ENCODE results near the gene CDC27.

CDC27 gene

DNA sequence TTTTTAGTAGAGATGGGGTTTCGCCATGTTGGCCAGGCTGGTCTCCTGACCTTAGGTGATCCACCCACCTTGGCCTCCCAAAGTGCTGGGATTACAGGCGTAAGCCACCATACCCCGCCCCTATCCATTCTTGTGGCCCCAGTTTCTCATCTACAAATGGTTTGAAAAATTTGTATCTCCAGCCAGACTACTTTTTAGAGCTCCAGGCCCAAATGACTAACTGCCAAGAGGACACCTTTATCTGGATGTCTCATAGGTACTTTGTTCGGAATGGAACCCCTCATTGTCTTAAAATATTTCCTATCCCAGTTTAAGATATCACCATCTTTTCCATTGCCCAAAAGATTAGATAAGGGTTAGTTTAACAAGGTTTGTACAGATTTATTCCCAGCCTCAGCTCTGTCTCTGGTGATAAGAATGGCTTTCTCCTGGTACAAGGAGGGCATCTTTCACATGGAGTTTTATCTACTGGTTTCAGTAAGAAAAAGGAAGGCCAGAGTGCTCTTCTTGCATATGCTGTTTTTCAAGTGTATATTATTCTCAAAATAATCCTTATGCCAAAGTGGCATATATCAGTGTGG, 4.9 kb upstream of the CDC27 start:
- H3K27me3 ChIP-seq (ENCODE audit: insufficient read depth, low read length, poor library complexity, severe bottlenecking), result no peaks in the 10 kb centered on the region
- no peaks in the 10 kb centered on the region for H3K9me2 ChIP-seq (replicated peaks; ENCODE audit: low read depth, low read length)
- H3F3A ChIP-seq (ENCODE audit: low read depth), result no peaks in the 10 kb centered on the region
- H2AFZ ChIP-seq (ENCODE audit: low read length), result no peak overlapping the region
- H3K79me2 ChIP-seq (ENCODE audit: insufficient read depth, low read length), result peaks cover under 1% of the 10 kb centered on the region; the same call in 1 of the 2 replicates
- H3K4me1 ChIP-seq (ENCODE audit: insufficient read depth, low read length, poor library complexity, severe bottlenecking), result peaks cover 11% of the 10 kb centered on the region
- no peaks in the 10 kb centered on the region for H3K36me3 ChIP-seq (ENCODE audit: insufficient read depth, low read length)
- H4K20me1 ChIP-seq (ENCODE audit: insufficient read depth, low read length, poor library complexity, severe bottlenecking), result no peaks in the 10 kb centered on the region
- H3K9me3 ChIP-seq (ENCODE audit: insufficient read depth, low read depth, low read length), result no peaks in the 10 kb centered on the region
- no peak overlapping the region for H3K9ac ChIP-seq (ENCODE audit: low read depth, low read length, poor library complexity, severe bottlenecking)
- TF ChIP-seq, protein P1, sequence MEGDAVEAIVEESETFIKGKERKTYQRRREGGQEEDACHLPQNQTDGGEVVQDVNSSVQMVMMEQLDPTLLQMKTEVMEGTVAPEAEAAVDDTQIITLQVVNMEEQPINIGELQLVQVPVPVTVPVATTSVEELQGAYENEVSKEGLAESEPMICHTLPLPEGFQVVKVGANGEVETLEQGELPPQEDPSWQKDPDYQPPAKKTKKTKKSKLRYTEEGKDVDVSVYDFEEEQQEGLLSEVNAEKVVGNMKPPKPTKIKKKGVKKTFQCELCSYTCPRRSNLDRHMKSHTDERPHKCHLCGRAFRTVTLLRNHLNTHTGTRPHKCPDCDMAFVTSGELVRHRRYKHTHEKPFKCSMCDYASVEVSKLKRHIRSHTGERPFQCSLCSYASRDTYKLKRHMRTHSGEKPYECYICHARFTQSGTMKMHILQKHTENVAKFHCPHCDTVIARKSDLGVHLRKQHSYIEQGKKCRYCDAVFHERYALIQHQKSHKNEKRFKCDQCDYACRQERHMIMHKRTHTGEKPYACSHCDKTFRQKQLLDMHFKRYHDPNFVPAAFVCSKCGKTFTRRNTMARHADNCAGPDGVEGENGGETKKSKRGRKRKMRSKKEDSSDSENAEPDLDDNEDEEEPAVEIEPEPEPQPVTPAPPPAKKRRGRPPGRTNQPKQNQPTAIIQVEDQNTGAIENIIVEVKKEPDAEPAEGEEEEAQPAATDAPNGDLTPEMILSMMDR (conservative IDR thresholded peaks at IDR 0.05; ENCODE audit: low read length), result no peak
- no peak for TF ChIP-seq EZH2phosphoT487 (IDR thresholded peaks at IDR 0.05; ENCODE audit: borderline replicate concordance)
- no peak overlapping the region for H3K4me2 ChIP-seq (ENCODE audit: low read depth, low read length, poor library complexity, severe bottlenecking)
- no peak overlapping the region for H3K4me3 ChIP-seq (ENCODE audit: low read length, poor library complexity, severe bottlenecking)

DNA sequence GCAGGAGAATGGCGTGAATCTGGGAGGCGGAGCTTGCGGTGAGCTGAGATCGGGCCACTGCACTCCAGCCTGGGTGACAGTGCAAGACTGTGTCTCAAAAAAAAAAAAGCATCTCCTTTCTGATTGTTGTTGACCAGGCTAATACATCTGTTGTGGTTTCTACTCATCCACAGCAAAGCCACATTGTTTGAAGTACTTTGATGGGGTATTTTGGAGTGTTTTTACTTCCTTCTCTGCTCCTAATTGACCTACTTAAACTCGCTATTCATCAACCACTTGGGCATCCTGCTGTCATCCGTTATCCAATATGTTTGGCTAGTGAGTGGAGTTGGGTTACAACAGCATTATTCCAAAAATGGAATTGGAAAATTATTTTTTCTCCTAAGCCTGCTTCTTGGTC, 3.5 kb upstream of the CDC27 start:
- no peaks in the 10 kb centered on the region for H3F3A ChIP-seq (ENCODE audit: low read depth)
- peaks cover 17% of the 10 kb centered on the region for H3K4me1 ChIP-seq (ENCODE audit: insufficient read depth, low read length, poor library complexity, severe bottlenecking)
- peaks cover 15% of the 10 kb centered on the region for H3K79me2 ChIP-seq (ENCODE audit: insufficient read depth, low read length)
- no peaks in the 10 kb centered on the region for H3K36me3 ChIP-seq (ENCODE audit: insufficient read depth, low read length)
- no peak overlapping the region for H3K4me2 ChIP-seq (ENCODE audit: low read depth, low read length, poor library complexity, severe bottlenecking)
- peaks cover 13% of the 10 kb centered on the region for H4K20me1 ChIP-seq (ENCODE audit: insufficient read depth, low read length, poor library complexity, severe bottlenecking)
- H3K9me3 ChIP-seq (ENCODE audit: insufficient read depth, low read depth, low read length), result no peaks in the 10 kb centered on the region
- H3K4me3 ChIP-seq (ENCODE audit: low read length, poor library complexity, severe bottlenecking), result no peak overlapping the region
- TF ChIP-seq, protein P1 (conservative IDR thresholded peaks at IDR 0.05; ENCODE audit: low read length), result no peak
- TF ChIP-seq EZH2phosphoT487 (IDR thresholded peaks at IDR 0.05; ENCODE audit: borderline replicate concordance), result peak; percentile 54; the same call in 1 of the 2 replicates
- no peaks in the 10 kb centered on the region for H3K9me2 ChIP-seq (replicated peaks; ENCODE audit: low read depth, low read length)
- H3K27me3 ChIP-seq (ENCODE audit: insufficient read depth, low read length, poor library complexity, severe bottlenecking), result peaks cover 5% of the 10 kb centered on the region
- no peak overlapping the region for H2AFZ ChIP-seq (ENCODE audit: low read length)
- no peak overlapping the region for H3K9ac ChIP-seq (ENCODE audit: low read depth, low read length, poor library complexity, severe bottlenecking)

DNA sequence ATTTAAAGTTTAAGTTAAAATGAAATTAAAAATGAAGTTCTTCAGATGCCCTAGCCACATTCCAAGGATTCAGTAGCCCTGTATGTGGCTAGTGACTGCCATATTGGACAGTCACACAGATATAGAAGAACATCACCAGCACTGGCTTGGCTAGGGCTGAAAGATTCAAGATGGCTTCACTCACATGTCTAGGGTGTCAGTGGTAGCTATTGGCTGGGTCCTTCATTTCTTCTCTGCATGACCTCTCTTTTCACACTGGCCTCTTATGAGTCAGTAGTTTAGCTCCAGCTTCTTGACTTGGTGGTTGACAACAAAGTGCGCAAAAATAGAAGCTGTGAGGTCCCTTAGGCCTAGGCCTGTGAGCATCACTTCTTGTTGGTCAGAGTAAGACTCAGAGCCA, 1.7 kb upstream of the CDC27 start:
- peaks cover 5% of the 10 kb centered on the region for H3K27me3 ChIP-seq (ENCODE audit: insufficient read depth, low read length, poor library complexity, severe bottlenecking)
- H3K4me3 ChIP-seq (ENCODE audit: low read length, poor library complexity, severe bottlenecking), result no peak overlapping the region
- H3K9me2 ChIP-seq (replicated peaks; ENCODE audit: low read depth, low read length), result no peaks in the 10 kb centered on the region
- peak overlapping the region; percentile 74 for H3K4me2 ChIP-seq (ENCODE audit: low read depth, low read length, poor library complexity, severe bottlenecking)
- peaks cover 30% of the 10 kb centered on the region for H3K4me1 ChIP-seq (ENCODE audit: insufficient read depth, low read length, poor library complexity, severe bottlenecking)
- H4K20me1 ChIP-seq (ENCODE audit: insufficient read depth, low read length, poor library complexity, severe bottlenecking), result peaks cover 30% of the 10 kb centered on the region
- H3F3A ChIP-seq (ENCODE audit: low read depth), result no peaks in the 10 kb centered on the region
- H3K9me3 ChIP-seq (ENCODE audit: insufficient read depth, low read depth, low read length), result no peaks in the 10 kb centered on the region
- H3K36me3 ChIP-seq (ENCODE audit: insufficient read depth, low read length), result no peaks in the 10 kb centered on the region
- TF ChIP-seq, protein P1 (conservative IDR thresholded peaks at IDR 0.05; ENCODE audit: low read length), result no peak
- no peak overlapping the region for H3K9ac ChIP-seq (ENCODE audit: low read depth, low read length, poor library complexity, severe bottlenecking)
- H3K79me2 ChIP-seq (ENCODE audit: insufficient read depth, low read length), result peaks cover 33% of the 10 kb centered on the region
- no peak overlapping the region for H2AFZ ChIP-seq (ENCODE audit: low read length)

Data from Loucy (cell line).